GM21528 (cell line): ENCODE data around the gene PLCG2.
"Not testable (repeated sequence)": the region's sequence is repeated elsewhere in the genome, so short reads cannot be mapped to it uniquely, and the experiment has no call there.

ENCODE experiments used
- ATAC-seq: cut with Tn5 transposase; IDR thresholded peaks from one replicate; pipeline ENCODE4 v1.9.1; 2021; ENCODE audit warnings: mild to moderate bottlenecking, moderate library complexity; ENCODE audit not compliant: unreplicated experiment, low FRiP score

Gene PLCG2

DNA sequence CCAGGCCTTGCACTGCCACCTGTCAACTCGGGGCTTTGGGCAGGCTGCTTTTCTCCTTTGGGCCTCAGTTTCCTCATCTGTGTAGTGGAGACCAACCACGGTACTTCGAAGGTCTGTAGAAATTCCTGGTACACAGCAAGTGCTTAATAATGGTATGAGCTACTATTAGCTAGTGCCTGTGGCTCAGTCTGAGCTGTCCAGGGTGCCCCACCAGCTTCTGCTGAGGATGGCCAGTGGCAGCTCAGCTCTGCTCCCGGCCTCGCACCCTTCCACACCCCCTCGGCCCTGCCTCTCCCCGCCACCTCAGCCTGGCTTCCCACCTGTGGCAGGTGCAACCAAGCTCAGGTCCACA is 26.2 kb upstream of the PLCG2 start:
- no peak for ATAC-seq

DNA sequence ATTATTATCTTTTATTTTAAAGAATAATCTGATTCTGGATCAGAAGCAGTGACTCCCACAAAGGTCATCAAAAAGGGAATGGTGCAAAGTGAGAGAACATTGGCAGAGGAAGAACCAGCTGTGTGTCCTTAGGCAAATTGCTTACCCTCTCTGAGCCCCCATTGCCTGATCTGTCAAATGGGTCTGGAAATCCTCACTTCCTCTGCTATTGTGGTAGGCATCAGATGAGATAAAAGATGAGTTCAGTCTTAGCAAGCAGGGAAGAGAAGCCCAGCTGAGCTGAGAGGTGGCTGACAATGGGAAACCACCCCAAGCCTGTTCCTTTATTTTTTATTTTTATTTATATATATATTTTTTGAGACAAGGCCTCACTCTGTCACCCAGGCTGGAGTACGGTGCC is 24.2 kb upstream of the PLCG2 start:
- ATAC-seq, result no peak

DNA sequence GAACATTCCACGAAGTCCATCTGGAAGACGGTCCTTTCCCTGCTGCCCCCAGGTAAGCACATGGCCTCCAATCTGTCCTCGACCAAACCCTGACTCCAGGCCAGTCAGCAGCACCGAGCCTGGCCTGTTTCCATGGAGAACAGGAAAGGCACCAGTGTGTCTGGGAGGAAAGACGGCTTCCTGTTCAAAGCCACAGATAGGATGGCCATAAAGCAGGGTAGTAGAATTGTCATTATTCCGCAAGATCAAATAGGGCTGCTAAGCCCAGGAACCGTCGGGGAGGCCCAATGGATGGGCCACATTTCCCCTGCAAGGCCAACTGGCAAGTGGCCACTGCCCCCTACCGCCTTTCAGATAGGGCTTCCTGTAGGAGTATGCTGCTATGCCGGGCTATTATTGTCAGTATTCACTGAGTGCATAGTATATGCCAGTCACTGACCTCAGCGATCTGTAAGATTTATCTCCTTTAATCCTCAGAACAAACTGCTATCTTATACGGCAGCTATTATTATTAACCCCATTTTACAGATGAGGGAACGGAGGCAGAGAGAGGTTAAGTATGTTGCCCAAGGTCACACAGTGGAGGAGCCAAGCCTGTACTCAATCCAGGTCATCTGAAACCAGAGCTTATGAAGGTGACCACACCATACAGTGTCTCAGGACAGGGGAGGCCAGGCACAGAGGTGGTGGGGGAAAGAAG is 23.0 kb upstream of the PLCG2 start:
- no peak for ATAC-seq

DNA sequence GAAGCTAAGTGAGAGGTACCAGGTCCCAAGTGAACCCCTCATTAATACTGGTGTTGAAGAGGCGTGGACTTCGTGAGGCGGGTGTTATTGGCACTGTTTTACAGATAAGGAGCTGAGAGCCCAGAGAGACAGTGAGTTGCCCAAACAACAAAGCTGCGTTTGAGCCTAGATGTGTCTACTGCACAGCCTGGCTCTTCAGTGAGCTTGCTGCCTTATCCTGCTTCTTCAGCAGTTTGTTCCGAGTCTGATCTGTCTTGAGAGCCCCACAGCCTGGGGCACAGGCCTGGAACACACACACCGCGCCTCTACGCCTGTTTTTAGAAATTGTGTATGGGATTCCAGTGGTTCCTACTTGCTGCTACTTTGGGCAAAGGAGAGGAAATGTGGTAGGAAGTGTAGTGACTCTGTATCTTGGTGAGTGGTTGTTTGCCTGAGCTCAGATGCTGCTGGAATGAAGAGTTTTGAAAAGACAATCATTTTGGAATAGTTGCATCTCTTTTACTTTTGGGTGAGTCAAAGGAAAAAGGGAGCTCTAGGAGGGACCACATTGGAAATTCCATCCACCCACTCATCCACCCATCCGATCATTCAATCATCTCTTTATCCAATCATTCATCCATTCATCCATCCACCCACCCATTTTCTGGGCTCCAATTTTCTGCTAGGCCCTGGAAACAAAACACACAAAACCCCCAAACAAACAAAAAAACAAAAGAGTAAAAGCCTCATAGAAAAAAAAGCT is 22.3 kb upstream of the PLCG2 start:
- ATAC-seq, result no peak

DNA sequence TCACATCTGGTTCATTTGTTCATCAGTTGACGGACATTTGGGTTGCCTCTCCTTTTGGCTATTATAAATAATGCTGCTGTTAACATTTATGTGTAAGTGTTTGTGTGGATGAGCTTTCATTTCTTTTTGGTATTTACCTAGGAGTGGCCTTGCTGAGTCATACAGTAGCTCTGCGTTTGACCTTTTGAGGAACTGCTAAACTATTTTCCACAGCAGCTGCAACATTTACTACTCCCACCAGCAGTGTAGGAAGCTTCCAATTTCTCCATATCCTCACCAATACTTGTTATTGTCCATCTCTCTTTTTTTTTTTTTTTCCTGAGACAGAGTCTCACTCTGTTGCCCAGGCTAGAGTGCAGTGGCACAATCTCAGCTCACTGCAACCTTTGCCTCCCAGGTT is 20.7 kb upstream of the PLCG2 start:
- ATAC-seq, result no peak

DNA sequence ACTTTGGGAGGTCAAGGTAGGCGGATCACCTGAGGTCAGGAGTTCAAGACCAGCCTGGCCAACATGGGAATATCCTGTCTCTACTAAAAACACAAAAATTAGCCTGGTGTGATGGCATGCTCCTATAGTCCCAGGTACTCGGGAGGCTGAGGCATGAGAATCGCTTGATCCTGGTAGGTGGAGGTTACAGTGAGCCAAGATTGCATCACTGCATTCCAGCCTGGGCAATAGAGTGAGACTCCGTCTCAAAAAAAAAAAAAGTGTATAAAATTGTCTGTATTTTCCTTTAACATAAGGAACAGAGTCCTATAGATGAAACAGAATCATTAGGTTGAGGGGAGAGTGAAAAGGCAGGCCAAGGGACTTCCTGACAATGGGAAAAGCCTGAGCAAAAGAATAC is 16.8 kb upstream of the PLCG2 start:
- ATAC-seq, result not testable (repeated sequence)

DNA sequence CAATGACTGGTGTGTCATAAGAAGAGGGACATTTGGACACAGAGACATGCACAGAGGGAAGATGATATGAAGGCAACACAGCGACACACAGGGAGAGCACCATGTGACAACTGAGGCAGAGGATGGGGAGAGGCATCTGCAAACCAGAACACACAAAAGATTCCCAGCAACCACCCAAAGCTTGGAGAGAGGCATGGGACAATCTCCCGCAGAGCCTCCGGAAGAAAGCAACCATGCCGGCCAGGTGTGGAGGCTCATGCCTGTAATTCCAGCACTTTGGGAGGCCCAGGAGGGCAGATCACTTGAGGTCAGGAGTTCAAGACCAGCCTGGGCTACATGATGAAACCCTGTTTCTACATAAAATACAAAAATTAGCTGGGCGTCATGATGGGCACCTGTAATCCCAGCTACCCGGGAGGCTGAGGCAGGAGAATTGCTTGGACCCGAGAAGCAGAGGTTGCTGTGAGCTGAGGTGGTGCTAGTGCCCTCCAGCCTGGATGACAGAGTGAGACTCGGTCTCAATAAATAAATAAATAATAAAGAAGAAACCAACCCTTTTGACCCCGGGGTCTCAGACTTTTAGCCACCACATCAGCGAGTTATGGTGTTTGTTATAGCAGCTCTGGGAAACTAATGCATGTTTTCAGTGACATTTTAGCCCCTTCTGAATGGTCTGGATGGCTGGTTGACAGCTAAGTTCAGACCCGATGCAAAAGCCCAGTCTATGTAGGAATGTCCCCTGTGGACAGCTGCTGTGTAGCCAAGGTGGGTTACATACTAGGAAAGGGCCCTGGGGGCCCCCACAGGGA is 13.8 kb upstream of the PLCG2 start:
- ATAC-seq, result no peak

DNA sequence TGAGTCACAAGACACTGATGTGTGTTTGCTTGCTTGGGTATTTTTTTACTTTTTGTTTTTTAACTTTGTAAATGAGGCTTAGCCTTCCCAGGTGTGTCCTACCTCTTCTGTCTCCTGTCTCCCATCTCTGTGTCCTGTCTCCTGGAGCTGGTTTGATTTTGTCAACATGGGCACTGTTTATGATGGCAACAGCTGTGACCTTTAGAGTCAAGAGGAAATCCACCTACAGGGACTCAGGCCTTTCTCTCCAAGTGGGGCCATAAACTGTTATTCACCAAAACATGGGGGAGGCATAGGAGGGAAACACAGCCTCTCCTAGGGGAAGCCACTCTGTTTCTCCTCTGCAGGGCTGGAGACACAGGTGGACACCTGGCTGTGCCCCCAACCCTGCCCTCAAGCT is 13.1 kb upstream of the PLCG2 start:
- no peak for ATAC-seq

DNA sequence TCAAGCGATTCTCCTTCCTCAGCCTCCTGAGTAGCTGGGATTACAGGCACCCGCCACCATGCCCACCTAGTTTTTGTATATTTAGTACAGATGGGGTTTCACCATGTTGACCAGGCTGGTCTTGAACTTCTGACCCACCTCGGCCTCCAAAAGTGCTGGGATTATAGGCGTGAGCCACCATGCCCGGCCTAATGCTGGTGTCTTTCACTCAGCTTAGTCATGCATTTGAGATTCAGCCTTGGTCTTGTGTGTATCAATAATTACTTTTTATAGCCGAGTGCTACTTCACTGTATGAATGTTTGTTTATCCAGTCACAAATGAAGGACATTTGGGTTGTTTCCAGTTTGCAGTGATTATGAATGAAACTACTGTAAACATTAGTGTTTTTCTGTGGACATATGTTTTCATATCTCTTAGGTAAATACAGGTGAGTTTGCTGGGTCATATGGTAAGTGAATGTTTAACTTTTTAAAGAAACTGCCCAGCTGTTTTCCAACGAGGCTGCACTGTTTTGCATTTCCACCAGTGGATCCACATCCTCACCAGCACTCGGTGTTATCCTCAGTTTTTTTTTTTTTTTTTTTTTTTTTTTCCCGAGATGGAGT is 11.0 kb upstream of the PLCG2 start:
- ATAC-seq, result no peak

DNA sequence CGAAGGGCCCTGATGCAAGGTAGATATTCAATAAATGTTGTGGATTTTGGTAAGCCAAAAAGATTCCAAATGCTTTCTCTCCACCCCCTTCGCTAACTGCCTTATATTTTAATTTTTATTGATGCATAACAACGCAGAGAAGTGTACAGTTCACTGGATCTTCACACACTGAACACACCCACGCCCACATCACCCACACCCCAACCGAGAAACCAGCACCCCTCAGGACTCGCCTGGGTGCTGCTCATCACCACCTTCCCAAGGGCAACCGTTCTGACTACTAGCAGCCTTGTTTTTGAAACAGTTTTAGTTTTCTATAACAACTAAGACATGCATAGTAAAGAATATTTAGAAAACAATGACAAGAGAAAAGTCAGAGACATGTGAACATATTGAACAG is 9.1 kb upstream of the PLCG2 start:
- ATAC-seq, result no peak

DNA sequence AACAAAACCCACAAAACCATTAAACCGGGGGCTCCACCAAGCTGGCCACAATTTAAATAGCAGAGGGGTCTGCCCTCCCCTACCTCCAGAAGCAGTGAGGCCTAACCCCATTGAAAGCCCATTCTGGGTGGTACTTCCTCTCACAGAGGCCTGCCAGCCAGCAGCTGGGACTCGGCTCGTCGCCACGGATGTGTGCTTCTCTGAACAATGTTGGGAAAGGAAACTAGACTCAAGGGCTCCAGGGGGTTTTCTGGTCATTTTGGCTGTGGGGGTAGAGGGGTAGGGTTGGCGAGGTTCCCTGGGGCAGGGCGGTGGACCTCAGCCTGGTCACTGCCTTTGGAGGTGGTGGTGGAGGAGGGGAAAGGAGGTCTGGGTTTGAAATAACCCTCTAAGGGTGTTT is 4.7 kb upstream of the PLCG2 start:
- ATAC-seq, result no peak

DNA sequence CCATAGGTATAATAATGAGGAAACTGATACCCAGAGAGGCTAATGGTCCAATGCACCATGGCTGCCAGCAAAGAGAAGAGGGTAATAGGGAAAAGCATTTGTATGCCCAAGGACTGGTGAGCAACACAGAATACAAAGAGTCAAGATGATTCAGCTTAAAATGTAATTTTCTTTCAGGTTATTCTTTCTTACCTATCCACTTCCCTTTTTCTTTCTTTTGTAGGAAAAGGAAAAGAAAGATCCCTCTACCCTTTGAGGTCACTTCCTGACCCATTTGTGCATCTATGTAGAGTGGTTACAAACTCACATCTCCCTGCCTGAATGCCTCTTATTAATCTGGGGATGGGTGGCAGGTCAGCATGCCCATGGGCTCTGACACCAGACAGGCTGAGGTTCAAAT is 3.5 kb upstream of the PLCG2 start:
- no peak for ATAC-seq

DNA sequence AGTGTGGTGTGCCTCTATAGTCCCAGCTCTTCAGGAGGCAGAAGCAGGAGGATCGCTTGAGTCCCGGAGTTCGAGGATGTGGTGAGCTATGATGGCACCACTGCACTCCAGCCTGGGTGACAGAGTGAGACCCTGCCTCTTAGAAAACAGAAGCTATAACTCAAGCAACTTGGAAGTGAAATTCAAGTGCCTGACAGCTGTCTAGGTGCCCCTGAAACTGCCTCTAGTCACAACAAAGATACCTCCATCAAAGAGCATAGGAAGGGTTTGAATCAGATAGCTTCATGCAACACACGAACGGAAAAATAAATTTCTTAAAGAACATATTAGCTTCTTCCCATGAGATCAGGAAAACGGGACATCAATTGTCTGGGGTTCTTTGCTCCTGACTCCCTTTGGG is 860 bp upstream of the PLCG2 start:
- ATAC-seq, result no peak

DNA sequence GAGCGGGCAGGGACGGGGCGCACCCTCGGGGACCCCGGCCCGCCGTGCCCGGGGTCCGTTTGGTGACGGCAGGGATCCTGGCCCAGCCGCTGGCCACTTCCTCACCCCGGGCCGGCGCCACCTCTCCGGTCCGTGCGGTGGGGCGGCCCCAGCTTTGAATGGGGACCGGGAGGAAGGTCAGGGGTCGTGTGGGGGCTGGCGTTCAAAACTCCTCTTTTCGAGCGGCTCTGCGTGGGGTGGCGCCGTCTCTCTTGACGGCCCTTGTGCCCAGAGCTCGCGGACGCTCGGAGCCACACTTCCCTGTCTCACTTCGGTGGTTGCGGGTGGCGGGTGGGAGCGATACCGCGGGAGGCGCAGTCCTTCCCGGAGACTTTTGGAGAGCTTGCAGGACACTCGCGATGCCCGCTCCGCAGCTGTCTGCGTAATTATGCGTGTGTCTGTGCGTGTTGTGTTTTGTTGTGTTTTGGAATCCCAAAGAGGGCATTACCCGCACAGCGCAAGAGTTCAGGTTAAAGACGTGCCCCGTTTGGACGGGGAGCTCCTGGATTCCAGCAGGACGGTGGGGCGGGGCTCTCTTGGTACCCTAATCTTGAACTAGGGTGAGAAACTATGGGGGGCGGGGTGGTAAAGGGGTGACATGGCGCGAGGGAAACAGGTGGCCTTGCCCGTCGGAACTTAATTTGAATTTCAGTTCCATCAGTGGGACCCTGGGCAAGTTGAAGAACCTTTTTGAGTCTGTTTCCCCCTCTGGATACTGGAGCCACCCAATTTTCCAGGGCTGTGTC is 637 bp downstream of the PLCG2 start:
- ATAC-seq, result peak; percentile 6

DNA sequence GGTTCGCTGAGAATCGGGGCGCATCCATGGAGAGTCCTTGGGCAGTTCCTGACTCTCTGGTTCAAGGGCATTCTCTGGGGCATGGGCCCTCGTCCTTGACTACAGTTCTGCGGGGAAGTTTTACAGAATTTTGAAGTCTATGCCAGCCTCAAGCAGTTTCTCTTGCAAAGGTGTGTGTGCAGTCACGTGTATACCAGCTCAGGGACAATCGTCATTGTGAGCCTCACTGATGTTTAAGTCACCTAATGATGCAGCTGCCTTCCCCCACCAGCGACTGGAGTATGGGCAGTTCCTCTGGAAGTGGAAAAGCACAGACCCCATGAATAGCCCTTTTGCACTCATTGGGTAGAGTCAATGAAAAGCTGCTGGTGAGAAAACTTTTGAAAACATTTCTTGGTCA is 1.3 kb downstream of the PLCG2 start:
- no peak for ATAC-seq

DNA sequence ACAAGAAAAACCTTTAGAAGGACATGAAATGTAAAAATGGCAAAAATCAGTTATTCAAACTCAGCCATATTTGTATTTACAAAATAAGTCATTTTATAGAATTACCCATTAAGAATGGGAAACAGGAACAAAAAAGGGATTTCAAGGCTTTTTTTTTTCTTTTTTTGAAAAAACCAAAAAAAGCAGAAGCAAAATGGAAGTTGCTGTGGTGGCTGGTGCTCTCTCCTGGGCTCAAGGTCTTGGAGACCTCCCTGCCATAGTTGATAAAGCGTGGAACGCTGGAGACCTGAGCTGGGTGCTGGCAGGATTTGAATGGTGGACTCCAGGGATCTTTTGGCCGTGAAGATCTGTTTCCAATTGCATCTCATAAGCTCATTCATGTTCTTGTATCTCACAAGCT is 3.1 kb downstream of the PLCG2 start:
- no peak for ATAC-seq

DNA sequence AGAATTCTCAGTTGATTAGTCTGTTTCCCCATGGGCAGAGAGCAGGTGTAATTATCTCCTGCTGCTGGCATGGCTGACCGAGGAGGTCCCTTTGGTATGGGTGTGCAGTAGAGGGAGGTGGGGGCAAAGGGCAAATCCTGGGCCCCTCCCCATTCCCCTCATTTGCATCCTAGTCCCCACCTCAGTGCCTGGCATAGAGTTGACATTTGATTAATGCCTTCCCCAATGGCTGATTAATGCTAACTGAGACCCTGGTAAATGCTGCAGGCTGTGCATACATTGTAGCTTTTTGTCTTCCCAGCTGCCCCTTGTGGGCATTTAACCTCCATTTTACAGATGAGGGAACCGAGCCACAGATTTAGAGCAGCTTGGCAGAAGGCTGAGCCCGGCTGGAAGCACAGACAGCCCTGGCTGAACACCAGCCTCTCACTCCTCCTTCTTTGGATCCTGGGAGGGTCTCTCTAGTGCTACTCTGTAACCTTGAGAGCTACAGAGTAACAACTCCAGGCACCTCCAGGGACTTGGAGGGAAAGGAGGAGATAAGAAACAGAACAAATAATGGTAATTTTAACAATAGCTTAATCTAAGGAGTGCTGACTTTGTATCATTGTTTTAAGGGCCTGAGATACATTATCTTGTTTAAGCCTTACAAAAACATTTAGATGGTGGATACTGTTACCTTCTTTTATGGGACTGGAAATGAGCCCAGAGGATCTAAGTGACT is 5.1 kb downstream of the PLCG2 start:
- no peak for ATAC-seq

DNA sequence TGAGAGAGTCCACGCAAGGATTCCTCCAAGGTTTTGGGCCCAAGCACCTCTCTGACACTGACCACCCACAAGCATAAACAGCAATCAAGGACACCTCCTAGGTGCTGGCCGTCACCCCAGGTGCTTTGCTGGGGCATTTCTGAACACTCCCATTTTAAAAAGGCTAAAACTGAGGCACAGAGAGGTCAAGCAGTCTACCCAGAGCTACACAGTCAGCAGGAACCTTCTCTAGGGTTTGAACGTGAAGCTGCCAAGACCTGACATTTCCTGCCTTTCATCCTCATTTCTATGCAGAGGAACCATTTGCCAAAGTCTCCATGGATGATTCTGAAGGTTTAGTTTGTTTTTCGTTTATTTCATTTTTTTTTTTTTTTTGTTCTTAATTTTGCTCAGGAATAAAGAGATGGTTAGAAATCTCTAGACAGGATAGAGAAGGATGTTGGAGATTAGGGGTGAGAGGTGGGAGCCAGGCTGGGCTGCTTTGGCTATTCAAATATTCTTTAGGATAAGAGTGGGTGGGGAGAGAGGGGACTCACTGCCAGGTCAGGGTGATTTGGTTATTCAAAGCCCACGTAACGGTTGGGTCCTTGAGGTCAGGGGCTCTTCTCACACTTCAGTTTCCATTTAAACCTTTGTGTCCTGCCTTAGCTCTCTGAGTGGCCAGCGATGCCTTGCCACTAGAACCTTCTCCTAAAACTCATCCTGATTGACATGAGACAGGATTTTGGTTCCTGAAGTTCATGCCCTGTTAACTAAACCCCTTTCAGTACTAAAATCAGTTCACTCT is 6.2 kb downstream of the PLCG2 start:
- no peak for ATAC-seq

DNA sequence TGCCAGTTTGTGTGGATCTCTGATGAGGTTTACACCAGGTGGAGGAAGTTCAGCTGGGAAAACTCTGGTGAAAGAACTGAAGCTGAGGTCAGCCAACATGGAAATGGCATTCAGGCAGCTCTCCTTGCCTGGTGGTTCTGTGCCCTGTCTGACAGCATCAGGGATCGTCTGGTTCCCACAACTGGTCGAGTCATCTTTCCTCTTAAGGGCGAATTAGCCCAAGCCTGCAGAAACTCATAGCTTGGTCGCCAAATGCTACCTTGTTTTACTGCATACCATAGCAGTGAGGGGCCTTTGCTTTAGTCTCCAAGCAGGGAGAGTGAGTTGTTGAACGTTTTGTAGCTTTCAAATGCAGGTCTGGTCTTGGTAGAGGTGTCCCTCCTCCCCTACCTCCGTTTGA is 7.2 kb downstream of the PLCG2 start:
- ATAC-seq, result no peak
